DMS114 treated with DMSO at 0.1 percent for 48 hours (cell line): ENCODE results near the gene MAFG.
A peak's percentile ranks its signal among the peaks of the same experiment; 100 is the strongest.
"Not testable (repeated sequence)": the region's sequence is repeated elsewhere in the genome, so short reads cannot be mapped to it uniquely, and the experiment has no call there.

Source experiments
- DNase-seq: peaks from one replicate; lab custom pipeline; 2025; ENCODE audit not compliant: unreplicated experiment; lab: John Stamatoyannopoulos, UW

MAFG gene

DNA sequence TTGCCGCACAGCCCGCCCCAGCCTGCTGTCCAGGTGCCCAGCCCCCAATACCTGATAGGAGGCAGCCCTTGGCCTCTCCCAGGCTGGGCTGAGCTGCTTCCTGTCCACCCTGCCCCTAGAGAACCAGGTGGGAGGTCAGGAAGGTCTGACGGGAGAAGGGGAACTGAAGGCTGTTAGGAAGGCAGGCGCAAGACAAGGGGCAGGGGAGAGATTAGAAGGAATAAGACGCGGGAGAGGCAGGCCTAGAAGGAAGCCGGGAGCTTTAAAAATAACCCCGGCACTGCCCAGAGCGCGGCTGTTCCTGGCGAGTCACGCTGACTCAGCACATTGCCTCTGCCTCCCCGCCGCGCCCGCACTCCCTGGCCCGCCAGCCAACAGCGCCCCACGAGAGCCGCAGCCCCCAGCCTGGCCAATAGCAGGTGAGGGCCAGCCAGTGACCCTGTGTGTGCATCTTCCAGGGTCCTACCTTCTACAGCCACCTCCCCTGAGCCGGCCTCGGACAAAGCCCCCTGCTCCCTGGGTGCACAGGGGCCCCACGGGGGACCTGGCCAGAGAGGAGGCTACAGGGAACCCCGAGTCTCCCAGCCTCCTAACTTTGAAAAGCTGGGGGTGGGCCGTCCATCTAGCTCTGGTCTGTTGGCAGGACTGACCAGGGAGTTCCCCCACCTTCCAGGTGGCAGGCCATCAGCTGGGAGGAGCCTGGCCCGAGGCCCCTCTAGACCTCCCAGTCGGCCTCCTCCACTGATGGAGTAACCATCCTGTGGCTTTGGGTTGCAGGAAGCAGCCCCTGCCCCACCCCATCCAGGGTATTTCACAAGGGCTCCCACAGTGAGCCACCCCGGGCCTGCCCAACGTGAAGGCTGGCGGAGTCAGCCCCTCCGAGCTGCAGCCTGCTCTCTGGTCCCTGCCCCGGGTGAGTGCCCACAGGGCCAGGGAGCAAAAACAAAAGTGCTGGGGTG lies 4.0 kb downstream of the MAFG start:
- no peak for DNase-seq

DNA sequence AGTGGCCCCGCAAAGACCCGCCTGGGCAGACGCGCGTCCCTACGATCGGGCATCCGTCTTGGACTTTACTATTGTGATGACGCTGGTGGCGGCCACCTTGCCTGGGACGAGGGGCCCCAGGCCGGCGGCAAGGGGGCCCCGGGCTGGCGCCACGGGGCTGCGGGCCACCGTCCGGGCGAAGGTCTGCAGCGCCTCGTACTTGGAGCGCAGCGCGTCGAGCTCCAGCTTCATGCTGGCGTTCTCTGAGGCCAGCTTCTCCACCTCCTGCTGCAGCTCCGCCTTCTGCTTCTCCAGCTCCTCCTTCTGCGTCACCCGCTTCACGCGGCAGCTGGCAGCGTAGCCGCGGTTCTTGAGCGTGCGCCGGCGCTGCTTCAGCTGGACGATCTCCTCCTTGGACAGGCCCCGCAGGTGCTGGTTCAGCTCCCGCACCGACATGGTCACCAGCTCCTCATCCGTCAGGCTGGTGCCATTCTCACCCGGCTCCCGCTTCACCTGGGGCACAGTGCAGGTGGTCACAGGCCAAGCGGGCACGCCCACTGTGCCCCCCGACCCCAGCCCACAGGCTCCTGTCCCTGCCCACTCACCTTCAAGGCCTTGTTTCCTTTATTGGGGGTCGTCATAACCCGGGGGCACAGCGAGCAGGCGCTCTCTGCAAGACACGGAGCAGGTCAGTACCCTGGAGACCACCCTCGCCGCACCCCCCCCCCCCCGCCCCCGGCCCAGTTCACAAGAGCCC lies 4.8 kb downstream of the MAFG start:
- no peak for DNase-seq

DNA sequence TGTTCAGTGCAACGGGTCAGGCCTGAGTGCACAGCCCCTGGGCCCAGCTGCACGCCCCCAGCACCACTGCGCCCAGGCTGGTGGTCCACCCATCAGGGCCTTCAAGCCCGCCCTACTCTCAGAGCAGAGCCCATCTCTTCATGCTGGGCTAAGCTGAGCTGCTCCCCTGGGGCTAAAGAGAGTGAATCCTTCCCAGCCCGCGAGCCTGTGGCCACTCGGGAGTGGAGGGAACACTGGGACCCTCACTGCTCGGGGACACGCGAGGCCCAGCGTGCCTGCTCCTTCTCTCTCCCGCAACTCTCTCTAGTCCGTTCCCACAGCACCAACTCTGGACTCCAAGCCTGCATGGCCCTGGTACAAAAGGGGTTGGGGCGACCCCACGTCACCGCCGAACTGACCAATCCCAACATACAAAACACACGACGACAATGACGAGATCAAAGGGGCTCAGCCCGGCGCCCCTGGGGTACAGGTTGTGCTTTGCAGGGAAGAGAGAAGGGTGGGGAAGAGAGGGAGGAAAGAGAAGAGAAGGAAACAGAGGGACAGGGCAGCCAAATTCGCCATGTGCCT lies 5.5 kb downstream of the MAFG start:
- DNase-seq, result no peak

DNA sequence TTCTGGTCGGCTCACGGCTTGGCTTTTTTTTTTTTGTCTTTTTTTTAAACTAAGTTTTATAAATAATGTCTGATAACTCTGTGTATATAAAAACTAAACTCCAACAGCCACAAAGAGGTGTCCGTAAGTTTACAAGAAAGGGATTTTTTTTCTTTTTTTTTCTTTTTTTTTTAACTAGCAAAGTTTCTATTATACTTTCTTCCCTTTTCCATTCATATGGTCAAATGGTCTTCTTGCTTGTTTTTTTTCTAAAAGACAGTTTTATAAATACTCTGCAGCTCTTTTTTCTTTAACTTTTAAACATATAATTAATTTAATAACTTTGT lies 6.0 kb downstream of the MAFG start:
- no peak for DNase-seq

DNA sequence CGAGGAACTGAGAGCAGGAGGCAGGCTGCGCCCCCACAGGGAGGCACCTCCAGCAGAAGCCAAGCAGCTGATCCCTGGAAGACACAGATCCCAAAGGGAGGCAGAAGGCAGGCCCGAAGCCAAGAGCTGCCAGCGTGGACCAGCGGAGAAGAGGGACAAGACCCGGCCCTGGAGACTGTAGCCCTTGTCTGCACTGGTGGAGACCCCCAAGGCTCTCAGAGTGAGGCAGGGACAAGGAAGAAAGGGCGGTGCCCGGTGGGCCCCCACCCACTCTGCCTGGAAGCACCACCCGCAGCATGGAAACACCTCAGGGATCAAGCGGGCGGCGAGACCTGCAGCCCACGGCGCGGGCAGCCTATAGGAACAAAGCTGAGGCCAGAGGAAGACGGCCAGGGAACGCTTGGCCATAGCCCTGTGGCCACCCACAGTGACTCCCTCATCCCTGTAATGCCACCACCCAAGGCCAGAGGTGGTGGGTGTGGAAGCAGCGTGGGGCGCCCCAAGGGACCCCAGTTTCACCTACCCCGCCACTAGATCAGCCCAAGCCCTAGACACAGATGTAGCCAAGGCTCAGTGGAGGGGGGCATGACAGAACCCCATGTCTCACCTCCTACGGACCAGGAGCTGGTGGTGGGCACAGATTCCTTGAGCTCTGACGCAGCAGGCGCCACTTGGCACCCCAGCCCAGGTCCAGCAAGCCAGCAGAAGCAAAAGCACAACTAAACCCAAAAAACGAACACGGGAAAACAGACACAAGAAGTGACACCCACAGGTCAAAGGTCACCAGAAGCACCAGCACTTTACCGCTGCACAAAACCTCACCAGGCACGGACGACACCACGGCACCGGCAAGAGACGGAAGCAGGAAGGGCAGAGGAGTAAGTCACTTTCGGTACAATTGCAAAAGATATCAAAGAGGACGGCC lies 6.7 kb downstream of the MAFG start:
- no peak for DNase-seq

DNA sequence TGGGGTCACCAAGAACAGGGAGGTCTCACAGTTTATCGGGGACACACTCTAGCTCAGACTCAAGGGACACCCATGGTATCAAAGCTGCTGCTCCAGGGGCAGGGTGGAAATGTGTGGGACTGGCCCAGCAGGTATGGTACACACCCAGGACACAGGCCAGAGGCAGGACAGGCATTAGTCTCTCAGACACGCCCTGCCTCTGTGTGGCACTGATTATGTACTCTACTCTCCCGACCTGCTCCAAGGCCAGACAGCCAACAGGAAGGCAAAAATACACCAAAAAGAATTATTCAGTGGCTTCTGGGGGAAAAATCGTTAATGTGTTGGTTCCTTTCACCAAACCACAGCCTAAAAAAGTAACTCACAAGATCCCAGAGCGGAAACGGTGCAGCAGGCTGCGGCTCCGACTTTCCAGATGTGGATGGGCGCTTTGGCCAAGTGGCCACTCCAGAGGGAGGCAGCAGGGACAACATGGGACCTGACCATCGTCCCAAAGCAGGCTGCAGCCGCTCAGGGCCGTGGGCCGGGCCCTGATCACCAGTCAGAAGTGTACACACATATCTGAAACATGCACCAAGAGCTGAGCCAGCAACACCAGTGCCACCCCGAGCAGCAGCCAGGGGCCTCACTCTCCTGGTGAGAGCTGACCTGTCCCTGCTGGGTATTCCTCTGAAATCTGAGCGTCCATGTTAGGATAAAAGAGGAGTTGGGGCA lies 8.5 kb downstream of the MAFG start:
- no peak for DNase-seq

DNA sequence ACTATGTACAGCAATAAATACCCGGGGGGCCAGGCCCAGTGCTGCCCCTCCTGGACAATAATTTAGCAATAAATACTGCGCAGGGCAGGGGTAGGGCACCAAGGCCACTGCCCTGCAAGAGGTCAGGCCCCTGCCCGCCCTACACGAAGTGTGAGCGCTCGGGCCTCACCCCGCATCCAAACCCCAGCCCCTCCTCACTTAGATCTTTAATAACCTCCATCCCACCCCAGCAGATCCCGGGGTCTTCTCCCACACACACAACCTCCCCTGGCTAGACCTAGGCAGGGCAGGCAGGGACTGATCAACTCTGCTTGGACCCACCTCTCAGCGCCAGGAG lies 9.2 kb downstream of the MAFG start:
- not testable (repeated sequence) for DNase-seq

DNA sequence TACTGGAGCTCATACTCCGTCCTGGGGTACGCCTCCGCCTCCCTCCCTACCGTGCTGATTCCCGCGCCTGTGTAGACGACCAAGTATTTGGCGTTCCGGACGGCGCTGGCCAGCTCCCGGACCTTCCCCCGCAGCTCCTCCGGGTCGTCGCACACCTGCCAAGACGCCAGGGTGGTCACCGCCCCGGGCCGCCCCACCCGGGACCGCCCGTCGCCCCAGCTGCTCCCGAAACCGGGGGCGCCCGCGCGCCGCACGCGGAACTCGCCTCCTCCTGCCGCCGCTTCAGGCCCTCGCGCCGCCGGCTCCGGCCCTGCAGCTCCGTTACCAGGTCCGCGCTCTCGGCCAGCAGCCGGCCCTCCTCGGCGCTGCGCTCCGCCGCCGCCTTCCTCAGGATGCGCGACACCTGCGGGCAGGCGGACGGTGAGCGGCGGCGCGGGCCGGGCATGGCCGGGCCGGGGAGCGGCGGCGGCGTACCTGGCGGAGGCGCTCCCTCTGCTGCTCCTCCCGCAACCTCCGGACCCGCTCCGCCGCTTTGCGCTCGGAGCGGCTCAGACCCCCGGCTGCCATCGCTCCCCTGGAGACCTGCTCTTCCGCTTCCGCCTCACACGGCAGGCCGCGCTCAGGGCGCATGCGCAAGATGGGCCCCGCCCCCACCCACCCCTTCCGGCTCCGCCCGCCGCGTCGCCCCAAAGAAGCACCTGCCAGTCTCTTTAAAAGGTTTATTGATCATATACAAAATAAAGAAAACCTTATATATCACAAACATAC lies 9.8 kb downstream of the MAFG start, which contains the start of gene SIRT7:
SIRT7 (minus strand) TSS at position 612 of the 768 bp plus-strand sequence; CDS start at position 567, 45 bp downstream.
- peak; percentile 51 for DNase-seq

DNA sequence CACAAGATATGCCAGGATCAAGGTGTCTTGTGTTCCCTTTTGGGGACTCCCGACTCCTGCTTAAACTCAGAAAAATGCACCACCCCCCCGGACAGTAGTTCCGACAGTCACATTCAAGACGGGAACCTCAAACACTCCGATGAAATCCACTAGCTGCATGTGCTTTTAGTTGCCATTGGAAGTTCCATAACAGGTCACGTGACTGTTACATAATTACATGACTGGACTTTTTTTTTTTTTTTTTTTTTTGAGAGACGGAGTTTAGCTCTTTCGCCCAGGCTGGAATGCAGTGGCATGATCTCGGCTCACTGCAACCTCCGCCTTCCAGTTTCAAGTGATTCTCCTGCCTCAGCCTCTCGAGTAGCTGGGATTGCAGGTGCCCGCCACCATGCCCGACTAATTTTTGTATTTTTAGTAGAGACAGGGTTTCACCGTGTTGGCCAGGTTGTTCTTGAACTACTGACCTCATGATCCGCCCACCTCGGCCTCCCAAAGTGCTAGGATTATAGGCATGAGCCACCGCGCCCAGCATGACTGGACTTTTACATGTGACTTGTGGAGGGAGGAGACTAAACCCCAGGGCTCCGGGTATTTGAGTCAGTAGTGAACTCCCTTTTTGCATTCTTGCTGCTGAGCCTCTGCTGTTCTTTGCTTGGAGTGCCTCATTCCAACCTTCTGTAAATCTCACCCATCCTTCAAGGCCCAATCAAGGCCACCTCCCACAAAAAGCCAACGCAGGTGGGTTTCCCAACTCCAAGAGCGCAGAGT lies 11.1 kb downstream of the MAFG start:
- no peak for DNase-seq

DNA sequence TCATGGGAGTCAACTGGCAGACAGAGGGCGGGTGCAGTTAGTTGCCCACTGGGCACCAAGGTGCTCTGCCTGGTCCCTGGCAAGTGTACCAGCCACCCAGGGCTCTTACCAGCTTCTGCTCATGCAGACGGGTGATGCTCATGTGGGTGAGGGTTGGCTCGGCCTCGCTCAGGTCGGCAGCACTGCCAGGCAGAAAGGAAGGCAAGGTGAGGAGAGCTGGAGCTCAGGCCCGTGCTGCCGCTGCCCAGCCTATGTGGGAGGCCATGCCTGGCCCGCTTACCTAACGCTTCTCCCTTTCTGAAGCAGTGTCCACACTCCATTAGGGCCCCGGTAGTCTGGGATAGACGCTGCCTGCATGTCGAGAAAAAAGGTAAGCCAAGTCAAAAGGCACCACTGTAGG lies 12.2 kb downstream of the MAFG start:
- DNase-seq, result no peak

DNA sequence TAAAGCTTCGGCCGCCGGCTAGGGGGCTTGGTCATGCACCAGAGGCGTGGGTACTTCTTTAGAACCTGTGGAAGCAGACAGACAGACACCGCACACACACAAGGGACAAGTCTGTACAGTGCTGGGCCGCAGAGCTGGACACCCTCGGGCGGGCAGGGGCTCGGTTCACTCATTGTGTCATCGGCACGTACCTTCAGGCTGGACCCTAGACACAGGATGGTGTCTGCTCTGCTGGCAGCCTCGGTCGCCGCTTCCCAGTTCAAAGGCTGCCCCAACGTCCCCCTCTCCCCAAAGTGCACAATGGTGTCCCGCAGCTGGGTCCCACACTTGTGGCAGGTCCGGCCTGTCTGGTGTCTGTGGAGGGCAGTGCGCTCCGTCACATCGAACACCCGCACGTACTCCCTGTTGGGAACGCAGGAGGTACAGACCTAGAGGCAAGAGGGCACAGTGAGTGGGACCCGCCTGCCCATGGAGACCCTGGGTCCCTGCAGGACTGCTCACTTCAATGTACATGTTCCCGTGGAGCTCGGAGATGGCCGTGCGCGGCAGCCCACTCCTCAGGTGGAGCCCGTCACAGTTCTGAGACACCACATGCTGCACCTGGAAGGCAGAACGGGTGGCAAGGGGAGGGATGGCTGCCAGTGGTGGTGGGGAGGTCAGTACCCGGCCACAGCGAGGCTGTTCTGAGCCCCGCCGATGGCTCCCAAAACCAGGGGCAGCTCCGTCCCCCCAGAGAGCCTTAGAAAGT lies 13.3 kb downstream of the MAFG start:
- no peak for DNase-seq

DNA sequence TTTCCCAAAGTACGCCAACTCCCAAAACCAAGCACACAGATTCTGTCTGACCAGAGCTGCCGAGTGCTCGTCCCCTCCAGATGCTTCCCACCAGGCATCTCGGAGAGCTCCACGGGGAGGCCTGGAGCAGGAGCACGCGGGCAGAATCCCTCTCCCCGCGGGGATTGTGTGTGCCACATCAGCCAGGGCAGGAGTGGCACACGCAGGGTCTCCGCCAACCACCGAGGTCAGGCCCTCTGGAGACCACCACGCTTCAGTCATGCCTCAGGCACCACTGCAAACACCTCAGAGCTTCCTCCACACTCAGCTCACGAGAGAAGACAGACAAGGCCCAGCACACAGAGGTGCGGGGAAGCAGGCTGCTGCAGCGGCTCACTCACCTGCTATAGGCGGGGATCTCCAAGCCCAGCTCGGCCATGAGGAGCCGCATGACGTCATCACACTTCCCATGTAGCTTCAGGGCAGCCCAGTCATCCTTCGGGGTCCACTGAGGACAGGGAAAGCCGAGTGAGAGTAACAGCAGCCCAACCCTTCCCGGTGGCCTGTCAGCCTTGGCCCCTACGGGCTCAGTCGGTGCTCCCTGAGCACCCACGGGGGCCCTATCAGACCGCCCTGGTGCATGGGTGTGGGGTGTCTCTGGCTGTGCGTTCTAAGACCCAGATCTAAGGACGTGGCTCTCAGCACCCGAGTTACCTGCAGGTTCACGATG lies 14.0 kb downstream of the MAFG start:
- no peak for DNase-seq

DNA sequence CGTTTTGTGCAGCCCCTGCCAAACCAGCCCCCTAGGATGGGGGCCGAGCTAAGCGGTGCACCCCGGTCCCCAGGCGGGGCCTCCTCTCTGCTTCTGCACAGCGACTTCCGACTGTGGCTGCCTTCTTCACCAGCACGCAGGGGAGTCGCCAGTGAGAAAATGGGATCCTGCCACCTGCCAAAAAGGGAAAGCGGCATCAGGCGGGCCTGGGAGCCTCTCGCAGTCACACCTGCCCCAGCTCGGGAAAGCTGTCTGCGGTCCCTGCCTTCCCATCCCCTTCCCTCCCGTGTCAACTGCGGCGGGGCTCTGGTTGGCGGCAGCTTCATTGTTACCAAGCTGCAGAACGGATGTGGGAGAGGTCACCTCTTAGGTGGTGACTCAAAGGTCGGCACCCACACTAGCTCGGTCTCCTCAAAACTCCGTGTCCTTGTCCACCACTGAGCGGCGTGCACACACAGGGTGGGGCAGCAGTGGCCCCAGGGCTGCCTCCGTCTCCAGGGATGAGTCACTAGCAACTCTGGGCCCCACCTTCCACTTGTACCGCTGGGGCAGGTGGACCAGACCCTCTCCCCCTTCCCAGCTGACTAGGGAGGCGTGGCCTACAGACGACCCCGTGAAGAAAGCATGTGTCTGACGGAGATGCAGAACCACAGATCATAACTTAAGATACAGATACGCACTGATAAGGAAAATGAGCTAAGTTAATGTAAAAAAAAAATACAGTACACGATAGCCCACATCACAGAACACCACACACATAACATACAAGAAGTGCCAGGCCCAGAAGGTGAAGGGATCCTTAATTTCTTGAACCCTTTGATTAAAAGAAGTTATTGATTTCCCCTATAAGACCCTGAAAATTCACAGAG lies 14.9 kb downstream of the MAFG start:
- DNase-seq, result no peak

DNA sequence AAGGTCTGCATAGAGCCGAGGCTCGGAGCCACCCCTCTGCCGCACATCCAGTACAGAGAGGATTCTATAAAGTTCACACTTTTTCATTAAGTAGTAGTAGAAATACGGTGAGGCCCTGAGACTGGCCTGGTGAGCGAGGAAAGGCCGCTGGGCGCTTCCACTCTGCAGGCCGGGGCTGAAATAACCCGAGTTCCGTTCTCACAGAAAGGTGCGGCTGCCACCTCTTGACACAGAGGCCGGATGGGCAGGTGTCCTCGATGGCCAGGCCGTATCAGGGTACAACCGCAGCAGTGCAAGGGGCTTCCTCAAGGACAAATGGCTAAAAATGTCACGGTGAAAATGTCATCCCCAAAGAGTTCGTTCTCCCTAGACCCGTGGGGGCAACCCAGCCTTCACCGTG lies 15.6 kb downstream of the MAFG start:
- DNase-seq, result no peak

DNA sequence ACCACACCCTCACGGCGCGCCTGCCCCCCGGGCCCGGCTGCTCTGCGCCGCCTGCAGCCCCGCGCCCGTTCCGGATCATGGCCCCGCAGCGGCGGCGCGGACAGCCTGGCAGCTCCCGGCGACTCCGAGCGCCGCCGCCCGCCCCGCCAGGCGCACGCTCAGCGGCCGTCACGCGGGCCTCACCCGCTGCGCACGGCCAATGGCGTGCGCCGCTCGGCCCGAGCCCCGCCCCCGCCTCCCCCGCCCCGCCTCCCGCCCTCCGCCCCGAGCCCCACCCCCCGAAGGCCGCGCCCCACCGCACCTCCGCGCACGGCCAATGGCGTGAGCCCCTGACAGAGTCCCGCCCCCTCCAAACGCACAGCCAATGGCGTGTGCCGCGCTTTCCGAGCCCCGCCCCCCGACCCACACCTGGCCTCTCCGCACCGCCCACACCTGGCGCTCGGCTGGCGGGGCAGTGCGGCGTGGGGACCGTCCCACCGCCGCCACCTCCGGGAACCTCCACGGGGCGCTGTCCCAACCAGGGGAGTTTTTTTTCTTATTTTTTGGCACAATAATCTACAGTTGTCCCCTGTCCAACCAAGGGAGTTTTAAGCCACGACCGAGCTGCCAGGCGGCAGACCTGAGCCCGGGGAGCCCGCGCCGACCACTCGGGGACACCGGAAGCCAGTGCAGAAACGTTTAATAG lies 16.1 kb downstream of the MAFG start, which contains the start of gene PCYT2:
PCYT2 (minus strand) TSS at position 123 of the 685 bp plus-strand sequence; CDS start at position 79, 44 bp downstream.
- peak; percentile 32 for DNase-seq

DNA sequence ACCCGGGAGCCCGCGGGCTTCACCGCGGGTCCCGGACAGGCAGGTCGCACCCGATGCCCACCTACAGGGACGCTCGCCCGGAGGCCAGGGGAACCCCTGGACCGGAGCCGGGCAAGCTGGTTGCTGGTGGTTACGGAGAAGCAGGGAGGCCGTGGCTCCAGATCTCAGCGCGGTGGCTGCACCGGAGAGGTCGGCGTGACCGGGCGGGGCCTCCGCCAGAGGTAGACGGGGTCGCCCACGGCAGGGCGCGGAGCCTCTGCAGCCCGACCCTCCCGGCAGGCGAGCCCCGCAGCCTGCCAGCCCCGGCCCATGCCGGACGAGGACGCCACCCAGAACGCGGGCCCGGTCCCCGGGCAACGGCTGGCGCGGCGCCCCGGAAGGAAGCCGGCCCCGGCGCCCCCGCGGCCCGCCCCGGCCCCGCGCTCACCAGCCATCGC lies 16.7 kb downstream of the MAFG start:
- no peak for DNase-seq
